GM23338 (cell line): Measurements from ENCODE around the gene NDRG3. TPM values are rescaled to one million over a fixed set of nuclear protein-coding genes. Genes with fewer than 3 reads are reported as not detected.

ENCODE experiments used
- ATAC-seq: fragments of 200-7000 bp; cut with Tn5 transposase; 3 replicates; pipeline ENCODE4 v1.9.1; 2020
- DNase-seq: peaks from one replicate; pipeline ENCODE4 v3.0.0-alpha.2; 2015; ENCODE audit warnings: low spot score
- H2AFZ ChIP-seq: fragments of 200-600 bp; sonication (generic); 2 replicates; pipeline ENCODE4 v1.8.0; 2016; ENCODE audit warnings: antibody characterized with exemption, mild to moderate bottlenecking, moderate library complexity
- H3F3A ChIP-seq: fragments of 200-600 bp; sonication (generic); replicated peaks from 2 replicates; pipeline ENCODE4 v1.8.0; 2017; ENCODE audit warnings: antibody characterized with exemption, mixed run types, low read depth
- H3K27ac ChIP-seq: fragments of 200-600 bp; sonication (generic); 2 replicates; pipeline ENCODE4 v1.6.1; 2016; ENCODE audit warnings: low read depth
- H3K27me3 ChIP-seq: fragments of 200-600 bp; sonication (generic); 2 replicates; pipeline ENCODE4 v1.8.0; 2016; ENCODE audit warnings: mild to moderate bottlenecking, mixed run types, moderate library complexity; ENCODE audit not compliant: insufficient read depth
- H3K36me3 ChIP-seq: fragments of 200-600 bp; sonication (generic); 2 replicates; pipeline ENCODE4 v1.8.0; 2016; ENCODE audit warnings: mild to moderate bottlenecking; ENCODE audit not compliant: insufficient read depth
- H3K4me1 ChIP-seq: fragments of 200-600 bp; sonication (generic); 2 replicates; pipeline ENCODE4 v1.8.0; 2016; ENCODE audit warnings: mild to moderate bottlenecking, moderate library complexity; ENCODE audit not compliant: insufficient read depth
- H3K4me2 ChIP-seq: fragments of 200-600 bp; sonication (generic); 2 replicates; pipeline ENCODE4 v1.7.1; 2017; ENCODE audit warnings: mixed run types
- H3K4me3 ChIP-seq: fragments of 200-600 bp; sonication (generic); 2 replicates; pipeline ENCODE4 v1.6.1; 2016; ENCODE audit warnings: mixed run types
- H3K79me2 ChIP-seq: fragments of 200-600 bp; sonication (generic); replicated peaks from 2 replicates; pipeline ENCODE4 v1.8.0; 2017; ENCODE audit warnings: mild to moderate bottlenecking; ENCODE audit not compliant: insufficient read depth
- H3K9me2 ChIP-seq: fragments of 200-600 bp; sonication (generic); 2 replicates; pipeline ENCODE4 v1.8.0; 2017; ENCODE audit not compliant: insufficient read depth
- H4K20me1 ChIP-seq: fragments of 200-600 bp; sonication (generic); replicated peaks from 2 replicates; pipeline ENCODE4 v1.8.0; 2017; ENCODE audit warnings: mild to moderate bottlenecking; ENCODE audit not compliant: insufficient read depth
- H3K27ac Mint-ChIP-seq: 2 replicates; pipeline ENCODE4 v1.8.0; 2020; ENCODE audit warnings: inconsistent platforms, mild to moderate bottlenecking, moderate library complexity, mixed read lengths
- H3K27me3 Mint-ChIP-seq: 3 replicates; pipeline ENCODE4 v1.8.0; 2022; ENCODE audit warnings: low read depth, mild to moderate bottlenecking, moderate library complexity, mixed read lengths, inconsistent platforms; ENCODE audit not compliant: insufficient read depth, poor library complexity
- H3K36me3 Mint-ChIP-seq: 3 replicates; pipeline ENCODE4 v1.8.0; 2021; ENCODE audit warnings: low read depth, mild to moderate bottlenecking, inconsistent platforms, moderate library complexity, mixed read lengths
- H3K4me1 Mint-ChIP-seq: 3 replicates; pipeline ENCODE4 v1.8.0; 2020; ENCODE audit warnings: mild to moderate bottlenecking, inconsistent platforms, mixed read lengths
- H3K4me3 Mint-ChIP-seq: 3 replicates; pipeline ENCODE4 v1.8.0; 2021; ENCODE audit warnings: moderate library complexity, mild to moderate bottlenecking, inconsistent platforms, mixed read lengths
- H3K9me3 Mint-ChIP-seq: 3 replicates; pipeline ENCODE4 v1.8.0; 2020; ENCODE audit warnings: moderate library complexity, mild to moderate bottlenecking, inconsistent platforms, mixed read lengths
- CREB1 ChIP-seq: fragments of 250-450 bp; sonication (Bioruptor Pico); IDR thresholded peaks from 2 replicates; pipeline ENCODE4 v1.5.0; 2020; ENCODE audit warnings: low read depth, mild to moderate bottlenecking, moderate library complexity
- CTCF ChIP-seq, 2 experiments: fragments of 200-600 bp in 1 of 2; sonication (generic) in 1 of 2; conservative IDR thresholded peaks; 2 replicates each; pipeline versions ENCODE4 v1.5.1 to v1.6.1; 2016 to 2017; ENCODE audit warnings: antibody characterized with exemption in 2 of 2, low read depth in 2 of 2, mild to moderate bottlenecking in 2 of 2, moderate library complexity in 1 of 2
- EZH2 ChIP-seq: fragments of 200-600 bp; sonication (generic); IDR thresholded peaks from one replicate; pipeline ENCODE4 v1.8.0; 2017; ENCODE audit warnings: antibody characterized with exemption, mild to moderate bottlenecking, low read depth; ENCODE audit not compliant: unreplicated experiment
- EZH2phosphoT487 ChIP-seq: fragments of 200-600 bp; sonication (generic); IDR thresholded peaks from one replicate; pipeline ENCODE4 v1.8.1; 2018; ENCODE audit warnings: antibody characterized with exemption; ENCODE audit not compliant: unreplicated experiment
- NANOG ChIP-seq: IDR thresholded peaks from 2 replicates; pipeline ENCODE4 v1.6.1; 2016; ENCODE audit warnings: antibody characterized with exemption, borderline replicate concordance
- POLR2AphosphoS5 ChIP-seq: IDR thresholded peaks from 2 replicates; pipeline ENCODE4 v1.6.1; 2016; ENCODE audit warnings: antibody characterized with exemption, low read depth
- REST ChIP-seq: IDR thresholded peaks from one replicate; pipeline ENCODE4 v1.6.1; 2018; ENCODE audit warnings: antibody characterized with exemption; ENCODE audit not compliant: unreplicated experiment
- STAT1 ChIP-seq: IDR thresholded peaks from one replicate; pipeline ENCODE4 v1.6.1; 2016; ENCODE audit warnings: antibody characterized with exemption; ENCODE audit not compliant: unreplicated experiment
- ZNF114 ChIP-seq: fragments of 250-450 bp; sonication (Bioruptor Pico); IDR thresholded peaks from 2 replicates; pipeline ENCODE4 v1.5.0; 2020; ENCODE audit warnings: mild to moderate bottlenecking, moderate library complexity
- polyA plus RNA-seq: library from polyadenylated mRNA; unstranded; fragments of >200 nt; fragmentation: Nextera tagmentation; extraction: Ambion mirVana; gene quantifications from 2 replicates; pipeline ENCODE4 v1.2.1, GENCODE V29; 2016
- total RNA-seq: library from RNA; depleted of rRNA; stranded (reverse); fragments of >200 nt; shearing (Covaris generic); gene quantifications from 2 replicates; pipeline ENCODE4 v1.2.3, GENCODE V29; 2014

The NDRG3 gene
- total and polyA plus RNA-seq, 2 experiments from 2014 or later, result 18.6 to 24.0 TPM

GRCh38 chr20:36754656-36755222 lies 8.8 kb upstream of the NDRG3 start:
- no peak overlapping the region for H3K4me3 ChIP-seq
- DNase-seq (peak; percentile 88), ATAC-seq (peak; percentile 97)
- H2AFZ ChIP-seq, result no peak overlapping the region
- no peaks in the 10 kb centered on the region for H3K4me1 Mint-ChIP-seq
- H3K36me3 Mint-ChIP-seq, result peaks cover 61% of the 10 kb centered on the region
- H3K36me3 ChIP-seq, result peaks cover 39% of the 10 kb centered on the region; the same call in 1 of the 2 replicates
- H3K27me3 ChIP-seq, result no peaks in the 10 kb centered on the region
- H3K9me2 ChIP-seq, result no peaks in the 10 kb centered on the region
- H3K27ac ChIP-seq, result no peak overlapping the region
- H4K20me1 ChIP-seq, result peaks cover 6% of the 10 kb centered on the region; the same call in 1 of the 2 replicates
- TF ChIP-seq EZH2, result no peak
- TF ChIP-seq REST, result no peak
- no peak for TF ChIP-seq ZNF114 (CRISPR knock-in tag)
- TF ChIP-seq CTCF (conservative IDR thresholded peaks at IDR 0.05; ENCODE audit: low read depth in 2 of 2), result peak; percentile 72 to 83
- TF ChIP-seq STAT1, result no peak
- no peak for TF ChIP-seq EZH2phosphoT487
- TF ChIP-seq CREB1, result no peak
- no peak for TF ChIP-seq POLR2AphosphoS5
- TF ChIP-seq NANOG, result no peak
- H3K9me3 Mint-ChIP-seq, result no peaks in the 10 kb centered on the region
- no peaks in the 10 kb centered on the region for H3K4me1 ChIP-seq
- no peak overlapping the region for H3K4me3 Mint-ChIP-seq
- H3K4me2 ChIP-seq, result no peak overlapping the region
- H3K27me3 Mint-ChIP-seq, result peaks cover 5% of the 10 kb centered on the region
- no peaks in the 10 kb centered on the region for H3K79me2 ChIP-seq
- H3K27ac Mint-ChIP-seq, result no peak overlapping the region
- H3F3A ChIP-seq, result 0 out of 2 replicates have a peak, but pooled peaks cover 5% of the 10 kb centered on the region

GRCh38 chr20:36752582-36752981 lies 6.7 kb upstream of the NDRG3 start:
- Histone ChIP-seq H3K9me2 (no peaks in the 10 kb centered on the region), H3F3A (0 out of 2 replicates have a peak, but pooled peaks cover 5% of the 10 kb centered on the region), H3K4me2 (no peak overlapping the region), H3K79me2 (no peaks in the 10 kb centered on the region), H4K20me1 (peaks cover 6% of the 10 kb centered on the region; the same call in 1 of the 2 replicates), H3K36me3 (peaks cover 28% of the 10 kb centered on the region; the same call in 1 of the 2 replicates), H3K27ac (no peak overlapping the region), H3K27me3 (no peaks in the 10 kb centered on the region), H2AFZ (no peak overlapping the region), H3K4me1 (no peaks in the 10 kb centered on the region), H3K4me3 (no peak overlapping the region)
- Mint-ChIP-seq H3K36me3 (peaks cover 55% of the 10 kb centered on the region), H3K4me1 (no peaks in the 10 kb centered on the region), H3K27me3 (peaks cover 4% of the 10 kb centered on the region), H3K4me3 (no peak overlapping the region), H3K27ac (no peak overlapping the region), H3K9me3 (no peaks in the 10 kb centered on the region)
- ATAC-seq, result no peak
- no peak for DNase-seq
- TF ChIP-seq REST, result no peak
- TF ChIP-seq CREB1, result no peak
- no peak for TF ChIP-seq NANOG
- no peak for TF ChIP-seq ZNF114 (CRISPR knock-in tag)
